Body of pancreas (tissue), 4 donors: ENCODE data around the gene OR51E2. TPM values are rescaled to one million over a fixed set of nuclear protein-coding genes. Genes with fewer than 3 reads are reported as not detected.

ENCODE experiments used
- ATAC-seq: fragments of 150-250 bp; one replicate; pipeline ENCODE4 v1.9.1; 2016
- DNase-seq, 4 donors: peaks; one replicate each; pipeline ENCODE4 v3.0.0-alpha.2; 2019
- H3K27ac ChIP-seq, 4 donors: fragments of 200-600 bp; sonication (generic); 1 replicate in 3 of 4; 2 replicates in 1 of 4; pipeline versions ENCODE4 v1.5.1 to v1.6.1; 2016 to 2019; ENCODE audit warnings: mild to moderate bottlenecking in 1 of 4, mixed read lengths in 1 of 4, moderate library complexity in 1 of 4
- H3K27me3 ChIP-seq, 2 donors: fragments of 200-600 bp; sonication (generic); one replicate each; pipeline ENCODE4 v1.6.0; 2016; ENCODE audit warnings: mild to moderate bottlenecking in 1 of 2
- H3K36me3 ChIP-seq, 2 donors: fragments of 200-600 bp; sonication (generic); replicated peaks in 1 of 2; 2 replicates each; pipeline ENCODE4 v1.5.1; 2016; ENCODE audit warnings: low read depth in 2 of 2; ENCODE audit not compliant: insufficient read depth in 1 of 2
- H3K4me1 ChIP-seq: fragments of 200-600 bp; sonication (generic); one replicate; pipeline ENCODE4 v1.6.0; 2016
- H3K4me3 ChIP-seq, 2 donors: fragments of 200-600 bp; sonication (generic); 1 replicate in 1 of 2; 2 replicates in 1 of 2; pipeline ENCODE4 v1.5.1; 2016 to 2019
- H3K9me3 ChIP-seq, 3 donors: fragments of 200-600 bp; sonication (generic); 1 replicate in 2 of 3; 2 replicates in 1 of 3; pipeline ENCODE4 v1.5.1; 2016
- POLR2A ChIP-seq, 3 donors: fragments of 450-650 bp; IDR thresholded peaks; one replicate each; pipeline ENCODE4 v1.6.1; 2016; ENCODE audit warnings: antibody characterized with exemption in 3 of 3, mild to moderate bottlenecking in 2 of 3
- WGBS, 2 donors: methylation state at CpG; one replicate each; pipeline ENCODE4 v1.1.5; 2017; 5-methylcytosine and 5-hydroxymethylcytosine counted together
- intact Hi-C: fragments of 100-400 bp; cut with DNase I; formaldehyde crosslinking; loops from one replicate; pipeline ENCODE4 v1.15.1; 2023
- total RNA-seq, 2 donors: library from RNA; depleted of rRNA; stranded (reverse); fragments of >200 nt; gene quantifications; one replicate each; pipeline ENCODE4 v1.1.0, GENCODE V29; 2016
- TF ChIP-seq, protein P1 (sequence below), 7 experiments: fragments of 450-650 bp in 4 of 7; fragments of 200-600 bp in 3 of 7; sonication (generic) in 3 of 7; IDR thresholded peaks; one replicate each; pipeline ENCODE4 v1.5.1; 2016 to 2019; ENCODE audit warnings: antibody characterized with exemption in 7 of 7

Gene OR51E2
- total RNA-seq, 2 donors from 2014 or later: not detected

DNA sequence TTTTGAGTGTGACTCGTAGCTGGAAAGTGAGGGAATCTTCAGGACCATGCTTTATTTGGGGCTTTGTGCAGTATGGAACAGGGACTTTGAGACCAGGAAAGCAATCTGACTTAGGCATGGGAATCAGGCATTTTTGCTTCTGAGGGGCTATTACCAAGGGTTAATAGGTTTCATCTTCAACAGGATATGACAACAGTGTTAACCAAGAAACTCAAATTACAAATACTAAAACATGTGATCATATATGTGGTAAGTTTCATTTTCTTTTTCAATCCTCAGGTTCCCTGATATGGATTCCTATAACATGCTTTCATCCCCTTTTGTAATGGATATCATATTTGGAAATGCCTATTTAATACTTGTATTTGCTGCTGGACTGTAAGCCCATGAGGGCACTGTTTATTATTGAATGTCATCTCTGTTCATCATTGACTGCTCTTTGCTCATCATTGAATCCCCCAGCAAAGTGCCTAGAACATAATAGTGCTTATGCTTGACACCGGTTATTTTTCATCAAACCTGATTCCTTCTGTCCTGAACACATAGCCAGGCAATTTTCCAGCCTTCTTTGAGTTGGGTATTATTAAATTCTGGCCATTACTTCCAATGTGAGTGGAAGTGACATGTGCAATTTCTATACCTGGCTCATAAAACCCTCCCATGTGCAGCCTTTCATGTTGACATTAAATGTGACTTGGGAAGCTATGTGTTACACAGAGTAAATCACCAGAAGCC, 42.9 kb downstream of the OR51E2 start:
- H3K36me3 ChIP-seq: no peaks in the 10 kb centered on the region
- no peak for TF ChIP-seq POLR2A (IDR thresholded peaks at IDR 0.05)
- TF ChIP-seq, protein P1, sequence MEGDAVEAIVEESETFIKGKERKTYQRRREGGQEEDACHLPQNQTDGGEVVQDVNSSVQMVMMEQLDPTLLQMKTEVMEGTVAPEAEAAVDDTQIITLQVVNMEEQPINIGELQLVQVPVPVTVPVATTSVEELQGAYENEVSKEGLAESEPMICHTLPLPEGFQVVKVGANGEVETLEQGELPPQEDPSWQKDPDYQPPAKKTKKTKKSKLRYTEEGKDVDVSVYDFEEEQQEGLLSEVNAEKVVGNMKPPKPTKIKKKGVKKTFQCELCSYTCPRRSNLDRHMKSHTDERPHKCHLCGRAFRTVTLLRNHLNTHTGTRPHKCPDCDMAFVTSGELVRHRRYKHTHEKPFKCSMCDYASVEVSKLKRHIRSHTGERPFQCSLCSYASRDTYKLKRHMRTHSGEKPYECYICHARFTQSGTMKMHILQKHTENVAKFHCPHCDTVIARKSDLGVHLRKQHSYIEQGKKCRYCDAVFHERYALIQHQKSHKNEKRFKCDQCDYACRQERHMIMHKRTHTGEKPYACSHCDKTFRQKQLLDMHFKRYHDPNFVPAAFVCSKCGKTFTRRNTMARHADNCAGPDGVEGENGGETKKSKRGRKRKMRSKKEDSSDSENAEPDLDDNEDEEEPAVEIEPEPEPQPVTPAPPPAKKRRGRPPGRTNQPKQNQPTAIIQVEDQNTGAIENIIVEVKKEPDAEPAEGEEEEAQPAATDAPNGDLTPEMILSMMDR (IDR thresholded peaks at IDR 0.05): no peak
- H3K9me3 ChIP-seq: no peaks in the 10 kb centered on the region
- no peaks in the 10 kb centered on the region for H3K4me1 ChIP-seq
- DNase-seq (no peak), ATAC-seq (no peak)
- H3K4me3 ChIP-seq: no peak overlapping the region
- no peaks in the 10 kb centered on the region for H3K27me3 ChIP-seq
- H3K27ac ChIP-seq: no peak overlapping the region
- 65 to 76% methylated on average over 2 of the region's 2 CpGs for WGBS, 2 donors
- intact Hi-C loops: no loop called here

DNA sequence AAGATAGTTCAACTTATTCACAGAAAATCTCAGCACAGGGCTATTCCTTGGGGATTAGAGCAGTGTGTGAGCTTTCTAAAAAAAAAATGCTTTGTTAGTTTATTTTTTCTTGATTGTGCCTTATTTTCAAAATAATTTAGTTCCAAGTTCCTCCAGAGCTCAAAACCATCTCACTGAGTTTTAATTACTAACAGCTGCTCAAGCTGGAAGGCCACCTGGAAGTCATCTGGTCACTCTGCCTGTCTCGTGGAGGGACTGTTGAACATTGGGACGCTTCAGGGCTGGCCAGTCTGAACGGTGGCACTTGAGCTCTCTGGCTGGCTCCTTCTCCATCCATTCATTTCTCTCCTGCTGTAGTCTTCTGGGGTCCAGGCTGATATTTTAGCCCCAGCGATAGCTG, 49.9 kb downstream of the OR51E2 start:
- Histone ChIP-seq H3K9me3 (no peaks in the 10 kb centered on the region), H3K27ac (no peak overlapping the region), H3K36me3 (no peaks in the 10 kb centered on the region), H3K4me3 (no peak overlapping the region), H3K27me3 (no peaks in the 10 kb centered on the region), H3K4me1 (no peaks in the 10 kb centered on the region)
- intact Hi-C loops: no loop called here
- no peak for ATAC-seq
- no peak for TF ChIP-seq POLR2A (IDR thresholded peaks at IDR 0.05)
- TF ChIP-seq, protein P1 (IDR thresholded peaks at IDR 0.05): no peak
- 64 to 67% methylated on average over 4 of the region's 4 CpGs for WGBS, 2 donors
- DNase-seq: no peak

DNA sequence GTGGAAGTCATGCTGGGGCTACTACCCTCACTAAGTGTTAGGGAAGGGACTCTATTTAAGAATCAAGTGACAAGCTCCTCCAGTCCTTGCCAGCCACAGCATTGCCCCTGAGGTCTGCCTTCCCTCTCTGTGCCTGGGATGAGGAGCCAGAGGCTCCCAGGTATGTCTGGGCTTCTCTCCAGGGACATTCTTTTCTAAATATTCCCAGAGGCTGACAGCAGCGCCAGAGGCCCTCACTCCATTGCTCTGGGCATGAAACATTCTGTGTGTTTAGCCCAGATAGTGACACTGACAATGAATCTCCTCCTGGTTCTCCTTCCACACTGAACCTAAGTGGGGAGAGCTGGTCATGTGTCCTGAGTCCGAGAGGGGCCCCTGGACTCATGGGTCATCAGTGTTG, 51.7 kb downstream of the OR51E2 start:
- Histone ChIP-seq H3K27me3 (no peaks in the 10 kb centered on the region), H3K4me3 (no peak overlapping the region), H3K27ac (no peak overlapping the region), H3K4me1 (no peaks in the 10 kb centered on the region), H3K9me3 (no peaks in the 10 kb centered on the region), H3K36me3 (no peaks in the 10 kb centered on the region)
- DNase-seq (no peak), ATAC-seq (no peak)
- 39 to 75% methylated on average over 1 to 2 of the region's 2 CpGs for WGBS, 2 donors
- intact Hi-C loops: no loop called here
- no peak for TF ChIP-seq POLR2A (IDR thresholded peaks at IDR 0.05)
- TF ChIP-seq, protein P1 (IDR thresholded peaks at IDR 0.05): no peak

DNA sequence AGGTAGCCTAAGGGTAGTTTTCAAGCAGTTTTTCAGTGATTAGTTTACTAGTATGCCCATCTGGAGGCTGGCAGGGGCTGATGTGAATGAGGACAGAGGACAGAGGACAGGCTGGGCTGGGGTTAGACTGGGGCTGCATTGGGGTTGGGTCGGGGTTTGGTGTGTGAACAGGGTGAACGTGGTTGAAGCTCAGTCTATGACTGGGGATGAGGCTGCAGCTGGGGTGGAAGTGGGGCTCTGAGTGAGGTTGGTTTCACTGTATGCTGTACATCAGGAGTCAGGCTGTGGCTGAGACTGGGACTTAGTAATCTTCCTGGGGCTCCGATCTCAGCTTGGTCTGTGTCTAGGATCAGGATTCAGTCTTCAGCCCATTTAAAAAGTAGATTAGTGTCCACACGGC, 53.4 kb downstream of the OR51E2 start:
- Histone ChIP-seq H3K4me3 (no peak overlapping the region), H3K9me3 (no peaks in the 10 kb centered on the region), H3K36me3 (no peaks in the 10 kb centered on the region), H3K27ac (no peak overlapping the region), H3K27me3 (no peaks in the 10 kb centered on the region), H3K4me1 (no peaks in the 10 kb centered on the region)
- DNase-seq (no peak), ATAC-seq (no peak)
- TF ChIP-seq POLR2A (IDR thresholded peaks at IDR 0.05): no peak
- TF ChIP-seq, protein P1 (IDR thresholded peaks at IDR 0.05): no peak
- intact Hi-C loops: no loop called here
- 61 to 71% methylated on average over 4 of the region's 4 CpGs for WGBS, 2 donors

DNA sequence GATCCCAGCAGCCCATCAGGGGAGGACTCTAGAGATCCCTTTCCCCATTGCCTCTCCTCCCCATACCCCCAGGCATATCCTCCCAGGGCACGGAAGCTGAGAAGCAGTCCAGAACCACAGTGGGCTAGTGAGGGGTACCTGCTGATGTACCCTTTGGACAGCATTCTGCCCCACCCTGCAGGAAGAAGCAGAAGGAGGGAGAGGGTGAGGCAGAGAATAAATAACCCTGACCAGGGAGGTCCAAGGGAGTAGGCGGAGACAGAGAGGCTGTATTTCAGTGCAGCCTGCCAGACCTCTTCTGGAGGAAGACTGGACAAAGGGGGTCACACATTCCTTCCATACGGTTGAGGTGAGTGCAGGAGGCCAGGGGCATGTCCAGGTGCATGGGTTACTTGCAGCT, 54.0 kb downstream of the OR51E2 start, which contains the start of gene OR51E1:
Gene OR51E1 (plus strand): TSS at position 301 of the 400 bp plus-strand sequence. CDS start 8,545 bp downstream, outside the sequence.
- no peak within 1 kb of the TSS for H3K27ac ChIP-seq
- H3K27me3 ChIP-seq: no peaks in the 10 kb centered on the region
- H3K9me3 ChIP-seq: no peaks in the 10 kb centered on the region
- TF ChIP-seq, protein P1 (IDR thresholded peaks at IDR 0.05): no peak
- no peak for TF ChIP-seq POLR2A (IDR thresholded peaks at IDR 0.05)
- 55 to 70% methylated on average over 3 of the region's 3 CpGs for WGBS, 2 donors
- intact Hi-C loops: no loop called here
- H3K4me3 ChIP-seq: no peak within 1 kb of the TSS
- no peaks in the 10 kb centered on the region for H3K4me1 ChIP-seq
- ATAC-seq: no peak
- no peaks in the 10 kb centered on the region for H3K36me3 ChIP-seq
- no peak for DNase-seq
